HepG2 (cell line): ENCODE data around the gene TTC8. TPM values are rescaled to one million over a fixed set of nuclear protein-coding genes. Genes with fewer than 3 reads are reported as not detected.

Experiments
- ATAC-seq: fragments of 200-7000 bp; cut with Tn5 transposase; 3 replicates; pipeline ENCODE4 v1.9.1; 2020; ENCODE audit warnings: mild to moderate bottlenecking, moderate library complexity
- BruUV-seq: library from RNA; stranded (reverse); fragments of 400-500 nt; replicated peaks from 2 replicates; lab custom pipeline; 2021; lab: Mats Ljungman, UMichigan
- CTCF ChIA-PET: fragments of 300-600 bp; formaldehyde crosslinking; extraction: SDS; loops from one replicate; lab custom pipeline; 2021; ENCODE audit warnings: low total read pairs, inconsistent platforms, low intra/inter-chr PET ratio; lab: Yijun Ruan, JAX
- POLR2A ChIA-PET: fragments of 350-600 bp; sonication (Branson Sonifier 250); formaldehyde crosslinking; loops from one replicate; lab custom pipeline; 2020; ENCODE audit warnings: antibody characterized with exemption, inconsistent platforms; lab: Yijun Ruan, JAX
- DNase-seq: peaks from one replicate; pipeline ENCODE4 v3.0.0-alpha.2; 2015; ENCODE audit warnings: low spot score
- FAIRE-seq: peaks from 3 replicates; lab custom pipeline; 2011; peaks lifted over from hg19 to GRCh38; lab: Jason Lieb, UNC
- H2AFZ ChIP-seq: one replicate; pipeline ENCODE4 v1.6.1; 2011; ENCODE audit warnings: low read length, inconsistent platforms
- H3K27ac ChIP-seq: fragments of 300-600 bp; 3 replicates; pipeline ENCODE4 v1.8.0; 2011; ENCODE audit warnings: mixed run types, mild to moderate bottlenecking, mixed read lengths, low read length, inconsistent platforms; ENCODE audit not compliant: insufficient read depth; ENCODE audit errors: extremely low read length
- H3K27me3 ChIP-seq, 2 experiments: fragments of 200-600 bp in 1 of 2; 2 replicates in 1 of 2; 3 replicates in 1 of 2; pipeline versions ENCODE4 v1.6.0 to v1.8.0; 2011; ENCODE audit warnings: low read length in 2 of 2, mild to moderate bottlenecking in 2 of 2, moderate library complexity in 2 of 2, inconsistent platforms in 1 of 2; ENCODE audit not compliant: insufficient read depth in 2 of 2, control insufficient read depth in 1 of 2
- H3K36me3 ChIP-seq, 2 experiments: fragments of 200-600 bp in 1 of 2; replicated peaks in 1 of 2; 2 replicates in 1 of 2; 3 replicates in 1 of 2; pipeline versions ENCODE4 v1.5.1 to v1.8.0; 2011; ENCODE audit warnings: low read length in 2 of 2, inconsistent platforms in 1 of 2; ENCODE audit not compliant: insufficient read depth in 2 of 2, control insufficient read depth in 1 of 2
- H3K4me1 ChIP-seq: 2 replicates; pipeline ENCODE4 v1.5.1; 2012; ENCODE audit warnings: low read length, inconsistent platforms; ENCODE audit not compliant: insufficient read depth
- H3K4me2 ChIP-seq: 2 replicates; pipeline ENCODE4 v1.6.0; 2011; ENCODE audit warnings: low read depth, low read length, inconsistent platforms
- H3K4me3 ChIP-seq, 3 experiments: fragments of 200-600 bp in 1 of 3; sonication (generic), shearing (Covaris generic) in 1 of 3; replicated peaks in 1 of 3; 2 replicates each; pipeline ENCODE4 v1.5.1; 2011 to 2016; ENCODE audit warnings: low read length in 3 of 3, inconsistent platforms in 2 of 3, low read depth in 2 of 3, mild to moderate bottlenecking in 2 of 3, control low read depth in 1 of 3, mixed read lengths in 1 of 3; ENCODE audit not compliant: insufficient read depth in 1 of 3
- H3K79me2 ChIP-seq: one replicate; pipeline ENCODE4 v1.6.1; 2011; ENCODE audit warnings: low read length, inconsistent platforms; ENCODE audit not compliant: insufficient read depth
- H3K9ac ChIP-seq: 2 replicates; pipeline ENCODE4 v1.6.0; 2011; ENCODE audit warnings: mild to moderate bottlenecking, low read depth, low read length, inconsistent platforms; ENCODE audit not compliant: insufficient read depth
- H3K9me3 ChIP-seq: 2 replicates; pipeline ENCODE4 v1.5.1; 2012; ENCODE audit warnings: mild to moderate bottlenecking, low read length
- H4K20me1 ChIP-seq: 2 replicates; pipeline ENCODE4 v1.6.0; 2011; ENCODE audit warnings: inconsistent platforms, mild to moderate bottlenecking, low read length, moderate library complexity; ENCODE audit not compliant: insufficient read depth
- AKAP8 ChIP-seq: sonication (generic); formaldehyde crosslinking; IDR thresholded peaks from 2 replicates; pipeline ENCODE4 v1.5.1; 2020; ENCODE audit warnings: mild to moderate bottlenecking, missing genetic modification reagents
- DNMT3B ChIP-seq: conservative IDR thresholded peaks from 2 replicates; pipeline ENCODE4 v1.6.1; 2016; ENCODE audit warnings: missing biosample characterization, control low read depth
- KLF9 ChIP-seq: IDR thresholded peaks from 2 replicates; pipeline ENCODE4 v1.6.1; 2016; ENCODE audit warnings: low read depth
- NBN ChIP-seq: fragments of 450-650 bp; conservative IDR thresholded peaks from 2 replicates; pipeline ENCODE4 v1.6.1; 2017
- SUZ12 ChIP-seq: fragments of 150-350 bp; IDR thresholded peaks from 2 replicates; pipeline ENCODE4 v1.6.1; 2014; ENCODE audit warnings: low read depth, low read length
- TOPORS ChIP-seq: sonication (generic); formaldehyde crosslinking; IDR thresholded peaks from 2 replicates; pipeline ENCODE4 v1.8.0; 2023; ENCODE audit warnings: mild to moderate bottlenecking, missing genetic modification reagents
- ZBTB38 ChIP-seq: sonication (generic); formaldehyde crosslinking; IDR thresholded peaks from 2 replicates; pipeline ENCODE4 v1.5.1; 2020; ENCODE audit warnings: mild to moderate bottlenecking, missing genetic modification reagents
- ZNF24 ChIP-seq: fragments of 450-650 bp; IDR thresholded peaks from 2 replicates; pipeline ENCODE4 v1.6.1; 2017; ENCODE audit warnings: antibody characterized with exemption, mild to moderate bottlenecking
- ZNF282 ChIP-seq: fragments of 450-650 bp; IDR thresholded peaks from 2 replicates; pipeline ENCODE4 v1.6.1; 2018; ENCODE audit not compliant: partially characterized antibody
- ZNF546 ChIP-seq: sonication (generic); formaldehyde crosslinking; conservative IDR thresholded peaks from 2 replicates; pipeline ENCODE4 v1.8.1; 2023; ENCODE audit warnings: mild to moderate bottlenecking, missing genetic modification reagents
- ZNF605 ChIP-seq: sonication (generic); formaldehyde crosslinking; IDR thresholded peaks from 2 replicates; pipeline ENCODE4 v1.8.0; 2022; ENCODE audit warnings: mild to moderate bottlenecking, missing genetic modification reagents
- WGBS: methylation state at CpG from one replicate; pipeline ENCODE4 v1.1.6; 2017; ENCODE audit warnings: low lambda C conversion rate; 5-methylcytosine and 5-hydroxymethylcytosine counted together
- in situ Hi-C: cut with HindIII; loops from 2 replicates; pipeline ENCODE4 v1.10.0; 2017; ENCODE audit warnings: low pct_unique_long_range_greater_than_20kb; ENCODE audit not compliant: extremely low pct_ligation_motif_present
- intact Hi-C: fragments of 100-400 bp; cut with micrococcal nuclease; formaldehyde crosslinking; loops from one replicate; pipeline ENCODE4 v1.10.0; 2022; ENCODE audit not compliant: unreplicated experiment
- polyA plus RNA-seq, 8 experiments: library from polyadenylated mRNA; depleted of rRNA in 3 of 8; stranded (reverse) in 7 of 8; unstranded in 1 of 8; fragments of >200 nt; fragmentation: Illumina TruSeq in 4 of 8; extraction: Trizol in 4 of 8; gene quantifications; 2 replicates each; pipeline versions ENCODE4 v1.2.1 to v1.2.3, GENCODE V29; 2011 to 2016; ENCODE audit warnings: low read depth in 4 of 8, missing spikeins in 1 of 8, mixed read lengths in 1 of 8; ENCODE audit not compliant: insufficient read depth in 1 of 8
- total RNA-seq, 5 experiments: library from RNA; depleted of rRNA; stranded (reverse); fragments of >200 nt; fragmentation: Illumina TruSeq; extraction: Trizol; gene quantifications; 2 replicates each; pipeline ENCODE4 v1.2.3, GENCODE V29; 2016; ENCODE audit warnings: low read depth in 1 of 5
- TF ChIP-seq, protein P1 (sequence below): IDR thresholded peaks from 2 replicates; pipeline ENCODE4 v1.6.1; 2016; ENCODE audit warnings: low read depth, control low read depth
- TF ChIP-seq, protein P2 (sequence below), 2 experiments: IDR thresholded peaks; 2 replicates each; pipeline ENCODE4 v1.6.1; 2011 to 2012; ENCODE audit warnings: low read length in 2 of 2, borderline replicate concordance in 1 of 2, low read depth in 1 of 2, mild to moderate bottlenecking in 1 of 2, moderate library complexity in 1 of 2
- TF ChIP-seq, protein P3 (sequence below): sonication (generic); formaldehyde crosslinking; IDR thresholded peaks from 2 replicates; pipeline ENCODE4 v1.5.0; 2020; ENCODE audit warnings: missing genetic modification reagents
- TF ChIP-seq, protein P4 (sequence below): sonication (generic); formaldehyde crosslinking; IDR thresholded peaks from 2 replicates; pipeline ENCODE4 v1.4.0; 2020; ENCODE audit warnings: missing genetic modification reagents

Gene TTC8
- total and polyA plus RNA-seq, 2 of the 13 experiments (the other 11 are each of a cell fraction or from before 2014, with no cell fraction given), result 13.8 to 15.2 TPM

DNA sequence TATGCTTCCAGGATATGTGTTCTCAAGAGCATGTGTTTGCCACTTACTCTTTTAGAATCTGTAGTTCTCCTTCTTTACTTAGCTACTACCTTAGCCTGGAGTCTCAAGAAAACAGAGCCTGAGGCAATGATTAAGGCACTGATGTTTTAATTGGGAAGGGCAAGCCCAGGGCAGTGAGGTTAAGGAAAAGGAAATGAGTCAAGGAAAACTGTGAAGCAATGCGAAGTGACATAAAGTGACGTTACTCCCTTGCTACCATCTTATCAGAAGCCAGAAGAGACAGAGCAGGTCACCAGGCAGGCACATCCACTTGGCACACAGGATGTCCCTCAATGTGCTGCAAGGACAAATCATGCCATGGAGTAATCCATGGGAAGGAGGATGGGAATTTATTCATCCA, 20.4 kb upstream of the TTC8 start:
- intact Hi-C loops (no loop called here), in situ Hi-C loops (no loop called here)
- POLR2A ChIA-PET, result no interaction called here
- no TSS peak for BruUV-seq
- CTCF ChIA-PET, result no interaction called here
- Histone ChIP-seq H3K36me3 (no peaks in the 10 kb centered on the region), H2AFZ (no peak overlapping the region), H3K9me3 (no peaks in the 10 kb centered on the region), H3K4me1 (no peaks in the 10 kb centered on the region), H3K79me2 (no peaks in the 10 kb centered on the region), H4K20me1 (no peaks in the 10 kb centered on the region), H3K4me2 (no peak overlapping the region), H3K4me3 (no peak overlapping the region), H3K27ac (no peak overlapping the region), H3K9ac (no peak overlapping the region)
- 20% methylated on average over 2 of the region's 2 CpGs for WGBS
- DNase-seq, result no peak
- no peak for ATAC-seq
- TF ChIP-seq DNMT3B (CRISPR knock-in tag), result no peak
- TF ChIP-seq ZNF546 (CRISPR knock-in tag), result no peak
- no peak for TF ChIP-seq TOPORS
- TF ChIP-seq, protein P1, sequence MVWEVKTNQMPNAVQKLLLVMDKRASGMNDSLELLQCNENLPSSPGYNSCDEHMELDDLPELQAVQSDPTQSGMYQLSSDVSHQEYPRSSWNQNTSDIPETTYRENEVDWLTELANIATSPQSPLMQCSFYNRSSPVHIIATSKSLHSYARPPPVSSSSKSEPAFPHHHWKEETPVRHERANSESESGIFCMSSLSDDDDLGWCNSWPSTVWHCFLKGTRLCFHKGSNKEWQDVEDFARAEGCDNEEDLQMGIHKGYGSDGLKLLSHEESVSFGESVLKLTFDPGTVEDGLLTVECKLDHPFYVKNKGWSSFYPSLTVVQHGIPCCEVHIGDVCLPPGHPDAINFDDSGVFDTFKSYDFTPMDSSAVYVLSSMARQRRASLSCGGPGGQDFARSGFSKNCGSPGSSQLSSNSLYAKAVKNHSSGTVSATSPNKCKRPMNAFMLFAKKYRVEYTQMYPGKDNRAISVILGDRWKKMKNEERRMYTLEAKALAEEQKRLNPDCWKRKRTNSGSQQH (CRISPR knock-in tag), result no peak
- TF ChIP-seq, protein P2, sequence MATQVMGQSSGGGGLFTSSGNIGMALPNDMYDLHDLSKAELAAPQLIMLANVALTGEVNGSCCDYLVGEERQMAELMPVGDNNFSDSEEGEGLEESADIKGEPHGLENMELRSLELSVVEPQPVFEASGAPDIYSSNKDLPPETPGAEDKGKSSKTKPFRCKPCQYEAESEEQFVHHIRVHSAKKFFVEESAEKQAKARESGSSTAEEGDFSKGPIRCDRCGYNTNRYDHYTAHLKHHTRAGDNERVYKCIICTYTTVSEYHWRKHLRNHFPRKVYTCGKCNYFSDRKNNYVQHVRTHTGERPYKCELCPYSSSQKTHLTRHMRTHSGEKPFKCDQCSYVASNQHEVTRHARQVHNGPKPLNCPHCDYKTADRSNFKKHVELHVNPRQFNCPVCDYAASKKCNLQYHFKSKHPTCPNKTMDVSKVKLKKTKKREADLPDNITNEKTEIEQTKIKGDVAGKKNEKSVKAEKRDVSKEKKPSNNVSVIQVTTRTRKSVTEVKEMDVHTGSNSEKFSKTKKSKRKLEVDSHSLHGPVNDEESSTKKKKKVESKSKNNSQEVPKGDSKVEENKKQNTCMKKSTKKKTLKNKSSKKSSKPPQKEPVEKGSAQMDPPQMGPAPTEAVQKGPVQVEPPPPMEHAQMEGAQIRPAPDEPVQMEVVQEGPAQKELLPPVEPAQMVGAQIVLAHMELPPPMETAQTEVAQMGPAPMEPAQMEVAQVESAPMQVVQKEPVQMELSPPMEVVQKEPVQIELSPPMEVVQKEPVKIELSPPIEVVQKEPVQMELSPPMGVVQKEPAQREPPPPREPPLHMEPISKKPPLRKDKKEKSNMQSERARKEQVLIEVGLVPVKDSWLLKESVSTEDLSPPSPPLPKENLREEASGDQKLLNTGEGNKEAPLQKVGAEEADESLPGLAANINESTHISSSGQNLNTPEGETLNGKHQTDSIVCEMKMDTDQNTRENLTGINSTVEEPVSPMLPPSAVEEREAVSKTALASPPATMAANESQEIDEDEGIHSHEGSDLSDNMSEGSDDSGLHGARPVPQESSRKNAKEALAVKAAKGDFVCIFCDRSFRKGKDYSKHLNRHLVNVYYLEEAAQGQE (IDR thresholded peaks at IDR 0.05; ENCODE audit: borderline replicate concordance in 1 of 2, low read depth in 1 of 2, low read length in 2 of 2), result no peak
- no peak for TF ChIP-seq AKAP8 (CRISPR knock-in tag)
- no peak for TF ChIP-seq ZNF24
- TF ChIP-seq, protein P3, sequence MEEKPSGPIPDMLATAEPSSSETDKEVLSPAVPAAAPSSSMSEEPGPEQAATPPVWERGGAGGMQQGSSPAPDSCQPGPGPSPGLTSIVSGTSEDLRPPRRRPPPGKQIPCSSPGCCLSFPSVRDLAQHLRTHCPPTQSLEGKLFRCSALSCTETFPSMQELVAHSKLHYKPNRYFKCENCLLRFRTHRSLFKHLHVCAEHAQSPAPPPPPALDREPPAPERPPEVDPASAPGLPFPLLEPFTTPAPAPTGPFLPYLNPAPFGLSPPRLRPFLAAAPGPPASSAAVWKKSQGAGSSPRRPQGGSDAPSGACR (CRISPR knock-in tag), result no peak
- no peak for TF ChIP-seq SUZ12
- TF ChIP-seq NBN, result no peak
- TF ChIP-seq ZNF282, result no peak
- TF ChIP-seq, protein P4, sequence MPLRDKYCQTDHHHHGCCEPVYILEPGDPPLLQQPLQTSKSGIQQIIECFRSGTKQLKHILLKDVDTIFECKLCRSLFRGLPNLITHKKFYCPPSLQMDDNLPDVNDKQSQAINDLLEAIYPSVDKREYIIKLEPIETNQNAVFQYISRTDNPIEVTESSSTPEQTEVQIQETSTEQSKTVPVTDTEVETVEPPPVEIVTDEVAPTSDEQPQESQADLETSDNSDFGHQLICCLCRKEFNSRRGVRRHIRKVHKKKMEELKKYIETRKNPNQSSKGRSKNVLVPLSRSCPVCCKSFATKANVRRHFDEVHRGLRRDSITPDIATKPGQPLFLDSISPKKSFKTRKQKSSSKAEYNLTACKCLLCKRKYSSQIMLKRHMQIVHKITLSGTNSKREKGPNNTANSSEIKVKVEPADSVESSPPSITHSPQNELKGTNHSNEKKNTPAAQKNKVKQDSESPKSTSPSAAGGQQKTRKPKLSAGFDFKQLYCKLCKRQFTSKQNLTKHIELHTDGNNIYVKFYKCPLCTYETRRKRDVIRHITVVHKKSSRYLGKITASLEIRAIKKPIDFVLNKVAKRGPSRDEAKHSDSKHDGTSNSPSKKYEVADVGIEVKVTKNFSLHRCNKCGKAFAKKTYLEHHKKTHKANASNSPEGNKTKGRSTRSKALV (CRISPR knock-in tag), result no peak
- TF ChIP-seq ZBTB38 (CRISPR knock-in tag), result no peak
- TF ChIP-seq KLF9, result no peak
- TF ChIP-seq ZNF605 (CRISPR knock-in tag), result no peak
- TF ChIP-seq, all 625 proteins: peak for 0
- peaks cover 0 to 3% of the 10 kb centered on the region in 2 experiments; a peak in 1 of 5 replicates for H3K27me3 ChIP-seq
- FAIRE-seq, result no peak
